HG03060 (cell line): ENCODE results near the gene CABLES2.

Experiments
- ATAC-seq: cut with Tn5 transposase; IDR thresholded peaks from one replicate; pipeline ENCODE4 v1.9.1; 2021; ENCODE audit warnings: low read depth, moderate number of reproducible peaks; ENCODE audit not compliant: unreplicated experiment

CABLES2 gene

DNA sequence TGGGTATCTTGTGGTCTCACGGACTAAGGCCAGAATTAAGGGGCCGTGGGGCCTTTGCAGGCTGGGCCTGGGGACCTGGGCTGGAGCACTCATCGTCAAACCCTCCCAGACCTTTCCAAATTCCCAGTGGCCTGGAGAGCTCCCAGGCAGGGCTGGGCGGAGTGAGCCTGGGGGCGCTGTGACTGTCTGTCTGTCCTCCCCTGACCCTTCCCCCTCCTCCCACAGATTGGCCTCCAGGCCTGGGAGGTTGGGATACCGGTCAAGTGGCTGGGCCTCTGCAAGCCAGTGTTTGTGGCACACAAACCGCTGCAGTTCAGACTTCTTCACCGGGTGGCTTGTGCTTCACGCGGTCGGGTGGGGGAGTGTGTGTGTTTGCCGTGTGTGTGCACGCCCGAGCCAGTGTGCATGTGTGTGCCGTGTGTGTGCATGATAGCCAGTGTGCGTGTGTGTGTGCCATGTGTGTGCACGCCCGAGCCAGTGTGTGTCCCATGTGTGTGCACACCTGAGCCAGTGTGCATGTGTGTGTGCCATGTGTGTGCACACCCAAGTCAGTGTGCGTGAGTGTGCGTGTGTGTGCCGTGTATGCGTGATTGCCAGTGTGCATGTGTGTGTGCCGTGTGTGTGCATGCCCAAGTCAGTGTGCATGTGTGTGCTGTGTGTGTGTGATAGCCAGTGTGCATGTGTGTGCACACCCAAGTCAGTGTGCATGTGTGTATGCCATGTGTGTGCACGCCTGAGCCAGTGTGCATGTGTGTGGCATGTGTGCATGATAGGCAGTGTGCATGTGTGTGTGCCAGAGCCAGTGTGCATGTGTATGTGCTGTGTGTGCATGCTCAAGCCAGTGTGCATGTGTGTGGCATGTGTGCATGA, 14.0 kb upstream of the CABLES2 start:
- ATAC-seq = no peak

DNA sequence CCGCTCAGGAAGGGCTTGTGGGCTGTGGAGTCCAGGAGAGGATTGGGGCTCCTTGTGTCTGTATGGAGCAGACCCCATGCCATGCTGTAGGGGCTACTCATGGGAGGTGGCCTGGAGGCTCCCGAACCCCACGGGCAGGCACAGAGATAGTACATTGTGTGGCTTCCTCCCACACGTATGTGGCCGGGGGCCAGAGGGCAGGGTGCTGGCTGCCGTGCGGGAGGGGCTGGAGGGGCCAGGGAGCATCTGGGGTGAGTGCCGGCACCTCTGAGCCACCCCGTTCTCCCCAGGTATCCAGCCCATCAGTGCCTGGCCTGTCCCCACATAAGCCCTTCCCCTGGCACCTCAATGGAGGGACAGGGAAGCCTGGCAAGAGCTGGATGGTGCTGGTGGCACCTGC, 12.7 kb upstream of the CABLES2 start:
- ATAC-seq = no peak

DNA sequence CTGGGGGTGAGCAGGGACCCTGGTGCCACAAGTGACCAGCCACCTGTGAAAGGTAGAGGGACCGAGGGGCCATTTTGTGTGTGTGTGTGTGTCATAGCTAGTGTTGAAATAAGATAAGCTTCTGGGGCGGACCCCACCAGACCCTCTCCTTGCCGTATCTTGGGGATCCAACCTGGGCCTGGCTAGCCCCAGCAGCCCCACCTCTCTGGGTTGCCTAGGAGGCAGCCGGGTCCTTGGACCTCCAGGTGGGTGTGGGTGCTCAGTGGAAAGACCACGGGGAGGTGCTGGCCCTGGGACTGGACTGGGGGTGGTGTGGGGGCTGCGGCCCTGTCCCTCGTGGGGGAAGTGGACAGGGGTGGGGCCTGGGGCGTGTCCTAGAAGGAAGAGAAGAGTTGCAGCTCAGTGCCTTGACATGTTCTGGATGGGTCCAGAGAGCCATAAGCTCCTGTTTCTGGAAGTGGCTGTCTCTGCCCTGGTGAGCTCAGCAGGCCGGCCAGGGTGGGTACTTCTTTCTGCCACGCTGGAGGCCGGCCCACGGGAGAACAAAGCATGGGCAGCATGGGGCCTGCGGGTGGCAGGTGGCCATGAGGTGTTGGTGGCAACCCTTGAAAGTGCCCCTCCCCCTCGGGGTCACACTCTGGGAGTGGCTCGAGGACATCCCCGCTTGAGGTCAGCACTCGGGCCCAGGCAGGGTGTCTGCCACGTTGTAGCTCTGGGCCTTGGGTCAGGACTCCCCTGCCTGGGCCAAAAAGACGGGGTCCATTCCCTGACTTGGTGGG, 11.8 kb upstream of the CABLES2 start:
- no peak for ATAC-seq

DNA sequence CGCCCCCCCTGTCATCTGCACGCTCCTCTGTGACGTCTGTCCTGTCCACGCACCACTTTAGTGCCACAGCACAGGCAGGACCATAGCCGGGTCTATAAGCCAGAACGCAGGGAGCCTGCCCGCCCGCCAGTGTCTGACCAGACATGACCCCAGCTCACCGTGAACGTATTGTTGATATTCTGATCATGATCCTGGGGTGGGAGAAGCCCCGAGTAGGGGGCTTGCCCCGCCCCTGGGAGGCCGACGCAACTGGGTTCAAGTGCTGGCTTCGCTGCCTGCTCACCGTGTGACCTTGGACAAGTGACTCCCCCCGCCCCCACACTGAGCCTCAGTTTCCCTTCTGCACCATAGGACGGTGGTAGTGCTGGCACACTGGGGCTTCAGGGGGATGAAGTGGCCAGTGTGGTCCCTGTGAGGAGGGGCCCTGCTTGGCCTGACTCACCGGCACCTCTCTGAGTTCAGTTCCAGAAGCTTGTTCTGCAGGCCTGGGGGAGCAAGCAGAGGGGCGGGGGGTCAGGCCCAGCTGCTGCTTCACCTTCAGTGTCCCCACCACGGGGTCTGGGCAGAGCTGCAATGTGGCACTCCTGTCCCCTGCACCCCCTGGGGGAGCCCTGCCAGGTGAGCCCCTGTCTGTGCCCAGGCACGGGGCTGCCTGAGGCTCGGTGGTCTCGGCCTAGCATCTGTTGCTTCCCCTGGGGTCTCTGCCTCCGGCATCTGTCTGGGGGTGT, 11.1 kb upstream of the CABLES2 start:
- ATAC-seq = no peak

DNA sequence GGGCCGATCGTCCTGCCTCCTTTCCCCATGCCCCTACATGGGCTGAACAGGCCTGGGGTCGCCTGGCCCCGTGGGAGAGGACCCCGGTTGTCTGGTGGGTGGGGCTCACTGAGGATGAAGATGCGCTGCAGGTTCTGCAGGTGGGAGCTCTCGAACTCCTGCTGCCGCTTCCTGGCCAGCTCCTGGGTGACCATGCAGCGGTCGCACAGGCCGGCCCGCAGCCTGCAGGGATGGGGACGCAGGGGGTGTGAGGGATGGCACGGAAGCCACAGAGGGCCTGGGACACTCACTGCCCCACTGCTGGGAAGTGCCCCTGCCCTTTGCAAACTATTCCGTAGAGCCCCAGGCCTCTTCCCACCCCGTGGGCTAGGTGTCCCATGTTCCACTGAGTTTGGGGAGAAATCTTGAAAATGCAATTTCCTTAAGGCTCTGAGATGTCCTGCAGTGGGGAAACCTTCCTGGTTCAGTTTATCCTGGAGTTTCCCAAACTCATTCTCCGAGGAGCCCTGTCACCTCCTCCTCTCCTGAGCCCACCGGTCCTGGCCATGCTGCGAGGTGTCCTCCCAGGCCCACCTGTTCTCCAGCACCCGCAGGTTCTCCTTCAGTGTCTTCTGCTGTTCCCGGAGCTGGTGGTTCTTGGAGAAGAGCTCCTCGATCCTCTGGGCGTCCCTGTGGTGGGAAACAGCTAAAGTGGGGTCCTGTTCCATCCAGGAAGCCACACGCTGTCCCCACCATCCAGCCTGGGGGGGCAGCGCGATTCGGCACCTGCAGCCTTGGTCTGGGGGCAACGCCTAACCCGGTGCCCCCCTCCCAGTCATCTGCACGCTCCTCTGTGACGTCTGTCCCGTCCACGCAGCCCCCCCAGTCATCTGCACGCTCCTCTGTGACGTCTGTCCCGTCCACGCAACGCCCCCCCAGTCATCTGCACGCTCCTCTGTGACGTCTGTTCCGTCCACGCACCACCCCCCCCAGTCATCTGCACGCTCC, 9.9 kb upstream of the CABLES2 start:
- ATAC-seq = no peak

DNA sequence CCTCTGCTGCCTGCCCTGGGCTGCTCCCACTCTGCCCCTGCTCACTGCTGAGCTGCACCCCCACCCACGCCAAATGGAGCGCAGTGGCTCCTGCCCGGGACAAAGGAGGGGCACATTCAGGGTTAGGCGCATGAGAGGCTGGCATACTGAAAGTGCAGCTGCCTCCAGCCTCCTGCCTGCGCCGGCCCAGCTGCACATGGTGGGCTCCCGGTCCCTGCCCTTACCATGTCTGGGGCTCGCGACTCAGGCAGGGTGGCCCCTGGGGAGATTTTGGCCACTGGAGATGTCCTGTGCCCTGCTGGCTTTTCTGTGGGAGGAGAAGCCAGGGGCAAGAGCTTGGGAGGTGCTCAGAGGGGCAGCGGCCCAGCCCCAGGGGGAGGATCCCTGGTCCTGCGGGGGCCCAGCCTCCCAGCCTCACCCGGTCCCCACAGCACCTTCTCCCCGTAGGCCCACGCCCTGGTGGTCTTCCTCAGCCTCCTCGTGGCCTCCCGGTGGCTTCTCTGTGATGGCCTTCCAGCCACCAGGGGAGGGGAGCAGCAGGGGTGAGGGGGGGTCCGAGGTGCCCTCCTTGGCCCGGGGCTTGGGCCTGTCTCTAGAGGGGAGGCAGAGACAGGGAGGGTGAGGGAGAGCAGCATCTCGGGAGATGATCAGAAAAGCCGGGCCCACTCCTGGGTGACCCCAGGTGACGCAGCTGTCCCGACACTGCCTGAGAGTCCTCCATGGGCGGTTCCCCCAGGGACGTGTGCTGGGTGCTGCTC, 8.4 kb upstream of the CABLES2 start:
- ATAC-seq = no peak

DNA sequence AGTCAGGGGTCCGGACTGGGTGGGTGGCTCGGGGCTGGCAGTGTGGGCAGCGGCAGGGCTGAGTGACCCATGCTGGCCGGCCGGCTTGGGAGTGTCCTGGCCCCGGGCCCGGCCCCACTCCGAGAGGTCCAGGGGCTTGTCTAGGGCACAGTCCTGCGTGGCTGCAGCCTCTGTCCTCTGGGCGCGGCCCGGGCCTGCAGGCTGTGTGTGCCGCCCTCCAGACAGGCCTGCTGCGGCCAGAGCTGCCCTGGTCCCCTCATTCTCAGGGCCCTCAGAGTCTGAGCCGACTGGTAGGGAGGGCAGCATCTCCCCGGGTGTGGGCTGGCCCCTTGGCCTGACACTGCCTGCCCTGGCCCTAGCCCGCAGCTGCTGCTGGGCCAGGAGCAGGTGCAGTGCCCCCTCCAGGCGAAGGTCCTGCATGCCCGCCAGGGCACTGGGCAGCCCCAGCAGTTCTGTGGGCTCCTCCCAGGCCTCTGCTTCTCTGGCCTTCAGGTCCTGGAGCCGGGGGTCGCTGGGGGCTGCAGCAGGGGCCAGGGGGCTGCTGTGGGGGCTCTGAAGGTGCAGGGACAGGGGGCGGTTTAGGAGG, 6.9 kb upstream of the CABLES2 start:
- no peak for ATAC-seq

DNA sequence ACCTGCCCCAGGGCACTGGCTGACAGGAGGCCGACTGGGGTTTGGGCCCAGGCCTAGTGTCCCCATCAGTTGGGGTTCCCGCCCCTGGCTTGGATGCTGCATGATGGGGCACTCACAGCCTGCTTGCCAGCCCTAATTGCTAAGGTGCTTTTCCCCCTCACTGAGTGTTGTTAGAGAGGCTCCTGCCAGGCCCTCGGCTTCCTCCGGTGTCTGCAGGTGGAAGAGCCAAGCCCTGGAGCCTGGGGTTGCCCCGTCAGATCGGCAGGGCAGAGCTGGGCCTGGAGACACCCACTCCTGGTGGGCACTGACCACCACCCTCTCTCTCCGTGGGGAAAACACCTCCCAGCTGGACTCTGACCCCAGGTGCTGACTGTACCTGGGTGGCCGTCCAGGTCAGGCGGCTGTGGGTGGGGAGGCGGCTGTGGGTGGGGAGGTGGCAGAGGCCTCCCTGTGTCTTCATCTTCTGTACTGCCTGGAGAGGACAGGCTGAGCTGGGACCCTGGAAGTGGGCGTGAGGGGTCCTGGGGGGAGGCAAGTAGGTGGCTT, 6.0 kb upstream of the CABLES2 start:
- ATAC-seq = no peak

DNA sequence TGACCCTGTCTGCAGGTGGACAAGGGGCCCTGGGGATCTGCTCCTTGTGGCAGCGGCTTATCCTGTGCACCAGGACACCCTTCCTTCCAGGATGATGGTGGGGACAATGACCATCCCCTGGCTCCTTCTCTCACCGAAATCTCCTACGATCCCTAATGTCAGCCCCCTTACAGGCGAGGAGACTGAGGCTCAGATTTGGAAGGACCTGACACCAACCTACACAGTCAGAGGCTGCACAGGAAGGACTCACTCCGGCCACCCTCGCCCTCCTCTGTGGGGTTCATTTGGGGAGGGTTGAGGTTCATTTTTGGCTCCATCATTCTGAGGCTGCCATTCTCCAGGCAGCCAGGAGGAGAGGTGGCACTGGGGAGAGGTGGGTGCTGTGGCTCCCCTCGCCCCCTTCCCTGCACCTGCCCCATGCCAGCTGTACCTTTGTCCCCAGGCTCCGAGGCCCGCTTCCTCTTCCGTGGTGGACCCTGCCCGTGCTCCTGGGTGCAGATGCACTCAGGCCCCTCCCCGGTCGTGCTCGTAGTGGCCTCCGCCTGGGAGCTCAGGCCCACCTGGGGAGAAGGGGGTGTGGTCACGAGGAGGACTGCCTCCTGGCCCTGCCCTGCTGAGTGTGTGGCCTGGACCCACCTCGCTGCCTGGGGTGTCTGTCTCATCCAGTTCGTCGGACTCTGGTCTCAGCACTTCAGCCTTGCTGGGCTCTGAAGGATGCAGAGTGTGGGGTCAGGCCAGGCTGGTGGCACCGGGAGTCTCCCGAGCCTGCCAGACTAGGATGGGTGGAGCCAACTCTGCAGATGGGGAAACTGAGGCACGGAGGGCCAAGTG, 5.3 kb upstream of the CABLES2 start:
- ATAC-seq = no peak

DNA sequence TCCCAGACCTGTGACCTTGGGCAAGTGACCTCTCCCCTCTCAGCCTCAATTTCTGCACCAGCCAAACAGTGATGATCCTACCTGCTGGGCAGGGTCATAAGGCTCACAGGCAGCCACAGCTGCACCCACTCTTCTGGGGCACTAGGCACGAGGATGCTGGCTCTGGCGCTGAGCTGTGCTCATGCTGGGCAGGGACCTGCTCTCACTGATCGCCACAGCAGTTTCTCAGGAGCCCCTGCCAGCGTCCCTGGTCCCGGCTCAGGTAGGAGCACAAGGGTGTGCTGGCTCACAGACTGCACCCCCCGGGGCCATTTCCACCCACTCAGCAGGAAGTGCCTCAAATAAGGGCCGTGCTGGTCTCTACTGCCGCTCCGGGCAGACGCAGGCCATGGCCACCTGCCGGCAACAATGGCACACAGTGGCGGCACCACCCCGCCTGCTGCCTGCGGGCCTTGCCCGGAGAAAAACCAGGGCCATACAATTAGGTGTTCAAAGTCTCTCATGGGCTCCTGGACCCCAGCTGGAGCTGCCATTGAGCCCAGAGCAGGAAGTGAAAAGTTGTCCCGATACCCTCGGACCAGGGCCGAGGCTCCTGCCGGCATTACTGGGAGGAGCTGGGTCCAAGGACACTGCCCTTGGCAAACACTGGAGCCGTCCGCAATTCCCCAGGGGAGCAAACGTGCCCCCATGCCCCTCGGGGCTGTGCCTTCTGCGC, 4.6 kb upstream of the CABLES2 start:
- no peak for ATAC-seq

DNA sequence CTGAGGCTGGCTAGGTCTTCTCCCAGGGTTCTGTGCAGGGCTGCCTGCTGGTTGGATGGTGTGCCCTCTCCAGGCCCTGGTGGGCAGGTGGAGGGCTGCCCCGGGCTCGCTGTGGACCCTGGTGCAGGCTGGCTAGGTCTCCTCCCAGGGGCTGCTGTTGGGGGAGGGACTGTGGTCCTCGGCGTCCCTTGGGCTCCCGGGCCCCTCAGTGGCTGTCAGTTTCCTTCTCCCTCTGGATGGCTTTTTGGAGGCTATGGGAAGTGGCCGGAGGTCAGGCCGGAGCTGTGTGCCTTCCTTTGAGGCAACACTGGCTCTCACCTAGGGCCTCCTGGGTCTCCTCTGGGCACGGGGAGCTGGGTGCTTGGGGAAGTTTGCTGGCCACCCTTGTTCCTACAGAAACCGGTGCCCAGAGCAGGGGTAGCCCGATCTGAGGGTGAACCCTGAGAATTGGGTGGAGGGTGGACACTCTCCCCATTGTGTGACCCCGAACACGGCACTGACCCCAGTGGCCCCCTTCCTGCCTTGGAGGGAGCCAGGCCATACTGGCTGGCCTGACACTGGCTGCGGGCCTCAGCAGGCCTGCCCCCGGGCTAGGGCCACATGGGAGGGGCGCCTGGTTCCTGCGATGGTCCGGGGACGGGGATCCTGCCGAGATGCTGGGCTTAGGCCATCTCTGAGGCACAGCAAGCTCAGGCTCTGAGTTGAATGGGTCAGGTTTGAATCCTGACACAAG, 3.8 kb upstream of the CABLES2 start:
- no peak for ATAC-seq

DNA sequence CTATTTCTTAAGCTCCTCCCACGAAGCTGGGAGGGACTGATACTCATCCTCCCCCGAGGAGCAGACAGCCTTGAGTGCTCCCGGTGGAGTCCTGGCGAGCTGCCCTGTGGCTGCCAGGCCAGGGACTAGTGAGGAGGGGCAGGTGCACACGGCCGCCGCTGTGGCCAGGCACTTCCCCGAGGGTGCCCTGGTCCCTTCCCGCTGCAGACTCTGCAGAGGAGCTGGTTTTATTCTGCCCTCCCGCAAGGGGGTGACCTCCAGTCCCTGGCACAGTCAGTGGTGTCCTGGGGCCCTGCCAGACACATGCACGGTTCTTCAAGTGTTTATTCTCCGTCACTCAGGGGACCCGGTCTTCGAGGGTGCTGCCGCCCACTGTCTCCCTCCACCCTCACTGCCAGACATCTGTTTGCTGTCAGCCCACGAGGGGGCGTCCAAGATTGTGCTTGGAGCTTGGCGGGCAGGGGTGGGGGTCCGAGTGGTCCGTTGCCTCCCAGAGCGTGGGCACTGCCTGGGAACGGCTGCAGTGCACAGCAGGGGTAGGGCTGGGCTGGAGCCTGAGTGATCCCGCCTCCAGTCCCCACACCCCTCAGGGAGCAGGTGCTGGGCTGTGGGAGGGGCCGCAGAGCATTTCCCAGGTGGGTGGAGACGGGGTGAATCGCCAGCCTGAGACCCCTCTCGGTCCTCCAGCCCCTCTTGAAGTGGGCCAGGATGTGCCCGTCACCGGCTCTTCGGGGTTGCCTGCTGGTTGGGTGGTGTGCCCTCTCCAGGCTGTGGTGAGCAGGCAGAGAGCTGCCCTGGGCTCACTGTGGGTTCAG, 3.1 kb upstream of the CABLES2 start:
- ATAC-seq = no peak

DNA sequence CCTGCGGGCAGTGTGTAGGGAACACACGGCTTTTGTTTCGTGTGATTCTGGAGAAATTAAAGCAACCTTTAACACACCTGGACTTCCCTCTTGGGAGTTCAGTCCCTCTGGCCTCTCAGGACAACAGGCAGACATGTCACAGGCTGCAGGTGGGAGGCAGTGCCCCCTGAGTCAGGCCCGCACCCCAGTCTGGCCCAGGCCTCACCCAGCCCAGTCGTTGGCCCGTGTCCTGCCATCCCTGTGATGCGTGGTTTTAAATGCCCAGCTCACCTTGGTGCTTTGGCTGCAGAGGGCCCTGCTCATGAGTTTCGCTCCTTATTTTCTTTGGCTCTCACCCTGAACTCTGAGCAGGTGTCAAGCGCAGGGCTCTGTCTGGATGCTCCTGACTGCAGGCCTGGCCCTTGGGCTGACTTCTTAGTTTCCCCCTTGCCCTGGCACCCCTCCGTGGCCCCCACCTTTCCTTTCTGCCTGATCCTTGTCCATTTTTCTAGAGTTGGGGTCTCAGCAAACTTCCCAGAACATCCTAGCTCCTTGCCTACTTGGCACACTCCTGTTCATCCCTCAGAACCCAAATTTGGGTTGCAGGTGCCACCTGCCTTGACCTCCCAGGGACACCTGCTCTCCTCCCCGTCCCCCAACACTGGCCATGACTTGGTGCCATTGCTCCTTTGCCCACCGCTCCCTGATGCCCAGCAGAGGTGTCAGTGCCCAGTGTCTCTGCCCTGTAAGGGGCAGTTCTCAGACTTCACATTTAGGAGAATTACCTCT, 2.2 kb upstream of the CABLES2 start:
- ATAC-seq = no peak

DNA sequence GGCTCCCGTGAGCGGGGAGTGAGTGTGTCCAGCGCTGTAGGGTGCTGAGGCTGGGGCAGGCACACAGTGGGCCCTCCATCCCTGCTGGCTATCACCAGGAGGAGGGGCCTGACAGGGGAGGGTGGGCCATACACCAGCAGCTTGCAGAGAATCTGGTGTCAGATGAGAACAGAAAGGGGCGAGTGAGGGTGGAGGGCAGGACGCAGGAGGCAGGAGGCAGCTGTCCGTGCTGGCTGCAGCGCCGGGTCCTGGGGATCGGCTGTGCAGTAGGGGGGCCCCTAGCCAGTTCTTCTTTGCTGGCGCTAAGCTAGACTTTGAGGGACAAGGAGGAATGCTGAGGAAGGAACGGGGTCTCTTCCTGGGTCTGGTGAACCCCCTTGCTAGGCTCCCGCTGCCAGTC, 1.6 kb upstream of the CABLES2 start:
- no peak for ATAC-seq

DNA sequence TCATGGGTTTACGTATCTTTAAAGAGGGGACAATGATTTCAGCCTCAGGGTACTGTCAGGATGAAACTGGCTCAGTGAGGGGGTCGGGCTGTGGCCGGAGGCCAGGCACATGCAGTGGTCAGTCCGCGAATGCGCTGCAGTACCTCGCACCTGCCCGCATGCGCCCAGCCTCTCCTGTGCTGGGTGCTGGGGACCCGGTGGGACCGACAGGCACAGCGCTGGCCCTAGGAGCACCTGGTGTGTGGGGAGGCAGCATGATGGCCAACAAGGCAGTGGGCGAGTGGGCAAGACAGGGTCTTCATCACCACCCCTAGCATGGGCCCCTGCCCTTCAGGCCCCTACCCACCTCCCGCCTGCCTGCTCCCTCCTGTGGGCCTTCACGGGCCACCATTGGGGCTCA, 970 bp upstream of the CABLES2 start:
- no peak for ATAC-seq
